Measurements from ENCODE around the gene TGIF2.
A peak's percentile ranks its signal among the peaks of the same experiment; 100 is the strongest.

Gene TGIF2

GRCh38 chr20:36573103-36573797, at the start of gene TGIF2:
TSS of gene TGIF2 (plus strand) at chr20:36573597. CDS start at chr20:36578775, 5,178 bp downstream.
- in situ Hi-C loops (cut with HindIII; ENCODE audit: low pct_unique_long_range_greater_than_20kb, low sequenced_read_pairs) = no loop called here
- DNase-seq (ENCODE audit: low read depth in 1 of 2, low spot score in 1 of 2) = peak; percentile 89 to 91
- no peak for TF ChIP-seq JUND (IDR thresholded peaks at IDR 0.05; ENCODE audit: low read depth)

GRCh38 chr20:36525620-36526365, 47.6 kb upstream of the TGIF2 start:
- DNase-seq (ENCODE audit: low read depth in 1 of 2, low spot score in 1 of 2) = no peak
- in situ Hi-C loops (cut with HindIII; ENCODE audit: low pct_unique_long_range_greater_than_20kb, low sequenced_read_pairs) = no loop called here
- TF ChIP-seq JUND (IDR thresholded peaks at IDR 0.05; ENCODE audit: low read depth) = no peak

- in situ Hi-C loops (cut with HindIII; ENCODE audit: low pct_unique_long_range_greater_than_20kb, low sequenced_read_pairs) = no loop called here
- no peak for TF ChIP-seq JUND (IDR thresholded peaks at IDR 0.05; ENCODE audit: low read depth)
- no peak for DNase-seq (ENCODE audit: low read depth in 1 of 2, low spot score in 1 of 2)
These were observed 46.8 kb upstream of the TGIF2 start for GRCh38 chr20:36526521-36527011.

- in situ Hi-C loops (cut with HindIII; ENCODE audit: low pct_unique_long_range_greater_than_20kb, low sequenced_read_pairs) = no loop called here
- TF ChIP-seq JUND (IDR thresholded peaks at IDR 0.05; ENCODE audit: low read depth) = no peak
- no peak for DNase-seq (ENCODE audit: low read depth in 1 of 2, low spot score in 1 of 2)
These were observed 45.9 kb upstream of the TGIF2 start for GRCh38 chr20:36527331-36528125.

- in situ Hi-C loops (cut with HindIII; ENCODE audit: low pct_unique_long_range_greater_than_20kb, low sequenced_read_pairs) = no loop called here
- no peak for DNase-seq (ENCODE audit: low read depth in 1 of 2, low spot score in 1 of 2)
- TF ChIP-seq JUND (IDR thresholded peaks at IDR 0.05; ENCODE audit: low read depth) = no peak
These were observed 45.1 kb upstream of the TGIF2 start for GRCh38 chr20:36528176-36528874.

GRCh38 chr20:36528875-36529417, 44.5 kb upstream of the TGIF2 start:
- DNase-seq (ENCODE audit: low read depth in 1 of 2, low spot score in 1 of 2) = no peak
- in situ Hi-C loops (cut with HindIII; ENCODE audit: low pct_unique_long_range_greater_than_20kb, low sequenced_read_pairs) = no loop called here
- TF ChIP-seq JUND (IDR thresholded peaks at IDR 0.05; ENCODE audit: low read depth) = no peak

GRCh38 chr20:36532388-36532787, 41.0 kb upstream of the TGIF2 start:
- no peak for DNase-seq (ENCODE audit: low read depth in 1 of 2, low spot score in 1 of 2)
- TF ChIP-seq JUND (IDR thresholded peaks at IDR 0.05; ENCODE audit: low read depth) = no peak
- in situ Hi-C loops (cut with HindIII; ENCODE audit: low pct_unique_long_range_greater_than_20kb, low sequenced_read_pairs) = no loop called here

GRCh38 chr20:36532822-36533221, 40.6 kb upstream of the TGIF2 start:
- no peak for TF ChIP-seq JUND (IDR thresholded peaks at IDR 0.05; ENCODE audit: low read depth)
- in situ Hi-C loops (cut with HindIII; ENCODE audit: low pct_unique_long_range_greater_than_20kb, low sequenced_read_pairs) = no loop called here
- no peak for DNase-seq (ENCODE audit: low read depth in 1 of 2, low spot score in 1 of 2)

GRCh38 chr20:36538026-36538722, 35.2 kb upstream of the TGIF2 start:
- DNase-seq (ENCODE audit: low read depth in 1 of 2, low spot score in 1 of 2) = no peak
- no peak for TF ChIP-seq JUND (IDR thresholded peaks at IDR 0.05; ENCODE audit: low read depth)
- in situ Hi-C loops (cut with HindIII; ENCODE audit: low pct_unique_long_range_greater_than_20kb, low sequenced_read_pairs) = no loop called here

- no peak for TF ChIP-seq JUND (IDR thresholded peaks at IDR 0.05; ENCODE audit: low read depth)
- DNase-seq (ENCODE audit: low read depth in 1 of 2, low spot score in 1 of 2) = no peak
- in situ Hi-C loops (cut with HindIII; ENCODE audit: low pct_unique_long_range_greater_than_20kb, low sequenced_read_pairs) = no loop called here
These were observed 32.7 kb upstream of the TGIF2 start for GRCh38 chr20:36540551-36541211.

GRCh38 chr20:36541227-36541767, 32.1 kb upstream of the TGIF2 start, which contains the start of gene MYL9:
TSS of gene MYL9 (plus strand) at chr20:36541519. CDS start at chr20:36544885, 3,366 bp downstream.
- in situ Hi-C loops (cut with HindIII; ENCODE audit: low pct_unique_long_range_greater_than_20kb, low sequenced_read_pairs) = no loop called here
- DNase-seq (ENCODE audit: low read depth in 1 of 2, low spot score in 1 of 2) = peak; percentile 88 to 92
- no peak for TF ChIP-seq JUND (IDR thresholded peaks at IDR 0.05; ENCODE audit: low read depth)

Measured in T47D (cell line).